Panc1 (cell line): ENCODE measurements around the gene ZSCAN12.

Experiments
- TF ChIP-seq, protein P1 (sequence below): fragments of 450-650 bp; IDR thresholded peaks from 2 replicates; pipeline ENCODE4 v1.5.1; 2017; ENCODE audit warnings: mild to moderate bottlenecking
- TF ChIP-seq, protein P2 (sequence below), 2 experiments: IDR thresholded peaks; 2 replicates each; pipeline ENCODE4 v1.6.1; 2011 to 2012; ENCODE audit warnings: low read depth in 2 of 2, control low read depth in 1 of 2, low read length in 1 of 2, mild to moderate bottlenecking in 1 of 2, moderate library complexity in 1 of 2; ENCODE audit not compliant: insufficient read depth in 1 of 2

GRCh38 chr6:28371280-28371679 is 28.3 kb downstream of the ZSCAN12 start:
- TF ChIP-seq, protein P1, sequence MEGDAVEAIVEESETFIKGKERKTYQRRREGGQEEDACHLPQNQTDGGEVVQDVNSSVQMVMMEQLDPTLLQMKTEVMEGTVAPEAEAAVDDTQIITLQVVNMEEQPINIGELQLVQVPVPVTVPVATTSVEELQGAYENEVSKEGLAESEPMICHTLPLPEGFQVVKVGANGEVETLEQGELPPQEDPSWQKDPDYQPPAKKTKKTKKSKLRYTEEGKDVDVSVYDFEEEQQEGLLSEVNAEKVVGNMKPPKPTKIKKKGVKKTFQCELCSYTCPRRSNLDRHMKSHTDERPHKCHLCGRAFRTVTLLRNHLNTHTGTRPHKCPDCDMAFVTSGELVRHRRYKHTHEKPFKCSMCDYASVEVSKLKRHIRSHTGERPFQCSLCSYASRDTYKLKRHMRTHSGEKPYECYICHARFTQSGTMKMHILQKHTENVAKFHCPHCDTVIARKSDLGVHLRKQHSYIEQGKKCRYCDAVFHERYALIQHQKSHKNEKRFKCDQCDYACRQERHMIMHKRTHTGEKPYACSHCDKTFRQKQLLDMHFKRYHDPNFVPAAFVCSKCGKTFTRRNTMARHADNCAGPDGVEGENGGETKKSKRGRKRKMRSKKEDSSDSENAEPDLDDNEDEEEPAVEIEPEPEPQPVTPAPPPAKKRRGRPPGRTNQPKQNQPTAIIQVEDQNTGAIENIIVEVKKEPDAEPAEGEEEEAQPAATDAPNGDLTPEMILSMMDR = no peak
- TF ChIP-seq, protein P2, sequence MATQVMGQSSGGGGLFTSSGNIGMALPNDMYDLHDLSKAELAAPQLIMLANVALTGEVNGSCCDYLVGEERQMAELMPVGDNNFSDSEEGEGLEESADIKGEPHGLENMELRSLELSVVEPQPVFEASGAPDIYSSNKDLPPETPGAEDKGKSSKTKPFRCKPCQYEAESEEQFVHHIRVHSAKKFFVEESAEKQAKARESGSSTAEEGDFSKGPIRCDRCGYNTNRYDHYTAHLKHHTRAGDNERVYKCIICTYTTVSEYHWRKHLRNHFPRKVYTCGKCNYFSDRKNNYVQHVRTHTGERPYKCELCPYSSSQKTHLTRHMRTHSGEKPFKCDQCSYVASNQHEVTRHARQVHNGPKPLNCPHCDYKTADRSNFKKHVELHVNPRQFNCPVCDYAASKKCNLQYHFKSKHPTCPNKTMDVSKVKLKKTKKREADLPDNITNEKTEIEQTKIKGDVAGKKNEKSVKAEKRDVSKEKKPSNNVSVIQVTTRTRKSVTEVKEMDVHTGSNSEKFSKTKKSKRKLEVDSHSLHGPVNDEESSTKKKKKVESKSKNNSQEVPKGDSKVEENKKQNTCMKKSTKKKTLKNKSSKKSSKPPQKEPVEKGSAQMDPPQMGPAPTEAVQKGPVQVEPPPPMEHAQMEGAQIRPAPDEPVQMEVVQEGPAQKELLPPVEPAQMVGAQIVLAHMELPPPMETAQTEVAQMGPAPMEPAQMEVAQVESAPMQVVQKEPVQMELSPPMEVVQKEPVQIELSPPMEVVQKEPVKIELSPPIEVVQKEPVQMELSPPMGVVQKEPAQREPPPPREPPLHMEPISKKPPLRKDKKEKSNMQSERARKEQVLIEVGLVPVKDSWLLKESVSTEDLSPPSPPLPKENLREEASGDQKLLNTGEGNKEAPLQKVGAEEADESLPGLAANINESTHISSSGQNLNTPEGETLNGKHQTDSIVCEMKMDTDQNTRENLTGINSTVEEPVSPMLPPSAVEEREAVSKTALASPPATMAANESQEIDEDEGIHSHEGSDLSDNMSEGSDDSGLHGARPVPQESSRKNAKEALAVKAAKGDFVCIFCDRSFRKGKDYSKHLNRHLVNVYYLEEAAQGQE (IDR thresholded peaks at IDR 0.05; ENCODE audit: insufficient read depth in 1 of 2, low read depth in 2 of 2, low read length in 1 of 2) = no peak
